GM23338 (cell line): ENCODE results near the gene VSTM2L. TPM values are rescaled to one million over a fixed set of nuclear protein-coding genes. Genes with fewer than 3 reads are reported as not detected.

Source experiments
- ATAC-seq: fragments of 200-7000 bp; cut with Tn5 transposase; 3 replicates; pipeline ENCODE4 v1.9.1; 2020
- DNase-seq: peaks from one replicate; pipeline ENCODE4 v3.0.0-alpha.2; 2015; ENCODE audit warnings: low spot score
- H2AFZ ChIP-seq: fragments of 200-600 bp; sonication (generic); 2 replicates; pipeline ENCODE4 v1.8.0; 2016; ENCODE audit warnings: antibody characterized with exemption, mild to moderate bottlenecking, moderate library complexity
- H3F3A ChIP-seq: fragments of 200-600 bp; sonication (generic); replicated peaks from 2 replicates; pipeline ENCODE4 v1.8.0; 2017; ENCODE audit warnings: antibody characterized with exemption, mixed run types, low read depth
- H3K27ac ChIP-seq: fragments of 200-600 bp; sonication (generic); 2 replicates; pipeline ENCODE4 v1.6.1; 2016; ENCODE audit warnings: low read depth
- H3K27me3 ChIP-seq: fragments of 200-600 bp; sonication (generic); 2 replicates; pipeline ENCODE4 v1.8.0; 2016; ENCODE audit warnings: mild to moderate bottlenecking, mixed run types, moderate library complexity; ENCODE audit not compliant: insufficient read depth
- H3K36me3 ChIP-seq: fragments of 200-600 bp; sonication (generic); 2 replicates; pipeline ENCODE4 v1.8.0; 2016; ENCODE audit warnings: mild to moderate bottlenecking; ENCODE audit not compliant: insufficient read depth
- H3K4me1 ChIP-seq: fragments of 200-600 bp; sonication (generic); 2 replicates; pipeline ENCODE4 v1.8.0; 2016; ENCODE audit warnings: mild to moderate bottlenecking, moderate library complexity; ENCODE audit not compliant: insufficient read depth
- H3K4me2 ChIP-seq: fragments of 200-600 bp; sonication (generic); 2 replicates; pipeline ENCODE4 v1.7.1; 2017; ENCODE audit warnings: mixed run types
- H3K4me3 ChIP-seq: fragments of 200-600 bp; sonication (generic); 2 replicates; pipeline ENCODE4 v1.6.1; 2016; ENCODE audit warnings: mixed run types
- H3K79me2 ChIP-seq: fragments of 200-600 bp; sonication (generic); replicated peaks from 2 replicates; pipeline ENCODE4 v1.8.0; 2017; ENCODE audit warnings: mild to moderate bottlenecking; ENCODE audit not compliant: insufficient read depth
- H3K9me2 ChIP-seq: fragments of 200-600 bp; sonication (generic); 2 replicates; pipeline ENCODE4 v1.8.0; 2017; ENCODE audit not compliant: insufficient read depth
- H4K20me1 ChIP-seq: fragments of 200-600 bp; sonication (generic); replicated peaks from 2 replicates; pipeline ENCODE4 v1.8.0; 2017; ENCODE audit warnings: mild to moderate bottlenecking; ENCODE audit not compliant: insufficient read depth
- H3K27ac Mint-ChIP-seq: 2 replicates; pipeline ENCODE4 v1.8.0; 2020; ENCODE audit warnings: inconsistent platforms, mild to moderate bottlenecking, moderate library complexity, mixed read lengths
- H3K27me3 Mint-ChIP-seq: 3 replicates; pipeline ENCODE4 v1.8.0; 2022; ENCODE audit warnings: low read depth, mild to moderate bottlenecking, moderate library complexity, mixed read lengths, inconsistent platforms; ENCODE audit not compliant: insufficient read depth, poor library complexity
- H3K36me3 Mint-ChIP-seq: 3 replicates; pipeline ENCODE4 v1.8.0; 2021; ENCODE audit warnings: low read depth, mild to moderate bottlenecking, inconsistent platforms, moderate library complexity, mixed read lengths
- H3K4me1 Mint-ChIP-seq: 3 replicates; pipeline ENCODE4 v1.8.0; 2020; ENCODE audit warnings: mild to moderate bottlenecking, inconsistent platforms, mixed read lengths
- H3K4me3 Mint-ChIP-seq: 3 replicates; pipeline ENCODE4 v1.8.0; 2021; ENCODE audit warnings: moderate library complexity, mild to moderate bottlenecking, inconsistent platforms, mixed read lengths
- H3K9me3 Mint-ChIP-seq: 3 replicates; pipeline ENCODE4 v1.8.0; 2020; ENCODE audit warnings: moderate library complexity, mild to moderate bottlenecking, inconsistent platforms, mixed read lengths
- CREB1 ChIP-seq: fragments of 250-450 bp; sonication (Bioruptor Pico); IDR thresholded peaks from 2 replicates; pipeline ENCODE4 v1.5.0; 2020; ENCODE audit warnings: low read depth, mild to moderate bottlenecking, moderate library complexity
- CTCF ChIP-seq, 2 experiments: fragments of 200-600 bp in 1 of 2; sonication (generic) in 1 of 2; conservative IDR thresholded peaks; 2 replicates each; pipeline versions ENCODE4 v1.5.1 to v1.6.1; 2016 to 2017; ENCODE audit warnings: antibody characterized with exemption in 2 of 2, low read depth in 2 of 2, mild to moderate bottlenecking in 2 of 2, moderate library complexity in 1 of 2
- EZH2 ChIP-seq: fragments of 200-600 bp; sonication (generic); IDR thresholded peaks from one replicate; pipeline ENCODE4 v1.8.0; 2017; ENCODE audit warnings: antibody characterized with exemption, mild to moderate bottlenecking, low read depth; ENCODE audit not compliant: unreplicated experiment
- EZH2phosphoT487 ChIP-seq: fragments of 200-600 bp; sonication (generic); IDR thresholded peaks from one replicate; pipeline ENCODE4 v1.8.1; 2018; ENCODE audit warnings: antibody characterized with exemption; ENCODE audit not compliant: unreplicated experiment
- JUNB ChIP-seq: IDR thresholded peaks from one replicate; pipeline ENCODE4 v1.6.1; 2016; ENCODE audit warnings: antibody characterized with exemption; ENCODE audit not compliant: unreplicated experiment
- NANOG ChIP-seq: IDR thresholded peaks from 2 replicates; pipeline ENCODE4 v1.6.1; 2016; ENCODE audit warnings: antibody characterized with exemption, borderline replicate concordance
- POLR2AphosphoS5 ChIP-seq: IDR thresholded peaks from 2 replicates; pipeline ENCODE4 v1.6.1; 2016; ENCODE audit warnings: antibody characterized with exemption, low read depth
- REST ChIP-seq: IDR thresholded peaks from one replicate; pipeline ENCODE4 v1.6.1; 2018; ENCODE audit warnings: antibody characterized with exemption; ENCODE audit not compliant: unreplicated experiment
- STAT1 ChIP-seq: IDR thresholded peaks from one replicate; pipeline ENCODE4 v1.6.1; 2016; ENCODE audit warnings: antibody characterized with exemption; ENCODE audit not compliant: unreplicated experiment
- ZNF114 ChIP-seq: fragments of 250-450 bp; sonication (Bioruptor Pico); IDR thresholded peaks from 2 replicates; pipeline ENCODE4 v1.5.0; 2020; ENCODE audit warnings: mild to moderate bottlenecking, moderate library complexity
- ZNF331 ChIP-seq: fragments of 250-450 bp; sonication (Bioruptor Pico); IDR thresholded peaks from 2 replicates; pipeline ENCODE4 v1.5.0; 2020; ENCODE audit warnings: low read depth, mild to moderate bottlenecking, moderate library complexity
- polyA plus RNA-seq: library from polyadenylated mRNA; unstranded; fragments of >200 nt; fragmentation: Nextera tagmentation; extraction: Ambion mirVana; gene quantifications from 2 replicates; pipeline ENCODE4 v1.2.1, GENCODE V29; 2016
- total RNA-seq: library from RNA; depleted of rRNA; stranded (reverse); fragments of >200 nt; shearing (Covaris generic); gene quantifications from 2 replicates; pipeline ENCODE4 v1.2.3, GENCODE V29; 2014
- TF ChIP-seq, protein P1 (sequence below): fragments of 250-450 bp; sonication (Bioruptor Pico); IDR thresholded peaks from 2 replicates; pipeline ENCODE4 v1.5.0; 2020; ENCODE audit warnings: mild to moderate bottlenecking, moderate library complexity
- TF ChIP-seq, protein P2 (sequence below): IDR thresholded peaks from 2 replicates; pipeline ENCODE4 v1.6.1; 2016; ENCODE audit warnings: antibody characterized with exemption

The VSTM2L gene
- total and polyA plus RNA-seq, 2 experiments from 2014 or later: 0.60 to 1.9 TPM

DNA sequence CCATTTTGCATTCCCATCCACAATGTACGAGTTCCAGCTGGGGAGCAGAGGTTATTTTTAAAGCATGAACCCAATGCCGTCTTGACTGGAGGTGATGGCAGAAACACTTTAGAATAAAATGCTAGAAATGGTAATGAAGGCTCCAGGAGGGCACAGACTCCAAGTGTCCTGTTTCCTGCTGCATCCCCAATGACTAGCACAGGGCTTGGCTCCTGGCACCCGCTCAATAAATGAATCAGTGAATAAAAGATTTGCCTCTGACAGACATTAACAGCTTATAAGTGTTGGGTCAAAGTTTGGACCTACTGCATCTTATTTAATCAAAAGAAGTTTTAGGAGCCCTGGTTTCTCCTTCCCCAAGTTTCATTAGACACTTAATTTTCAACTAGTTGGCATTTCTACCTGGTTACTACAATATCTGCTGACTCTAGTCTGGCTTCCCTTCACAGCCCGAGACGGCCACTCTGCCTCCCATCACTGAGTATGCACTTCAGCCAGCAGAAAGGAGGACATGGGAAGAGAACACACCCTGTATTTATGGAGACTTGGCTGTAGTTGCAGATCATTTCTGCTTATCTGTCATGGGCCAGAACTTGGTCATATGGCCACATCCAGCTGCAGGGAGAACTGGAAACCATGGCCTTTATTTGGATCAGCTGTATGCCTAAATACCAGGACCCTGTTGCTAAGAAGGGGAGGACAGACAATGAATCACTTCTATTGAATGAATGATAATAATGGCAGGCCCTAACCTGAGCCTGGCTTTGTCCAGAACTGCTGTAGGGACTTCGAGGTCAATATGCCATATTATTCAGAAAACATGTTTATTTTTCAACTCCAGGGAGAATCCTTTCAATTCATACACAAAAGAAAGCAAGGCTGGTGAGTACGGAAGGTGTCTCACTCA is 67.3 kb downstream of the VSTM2L start:
- Mint-ChIP-seq H3K36me3 (peaks cover 19% of the 10 kb centered on the region), H3K4me3 (no peak overlapping the region; the same call in 2 of the 3 replicates), H3K27ac (no peak overlapping the region), H3K27me3 (peaks cover 5% of the 10 kb centered on the region), H3K4me1 (peaks cover 41% of the 10 kb centered on the region), H3K9me3 (peaks cover 33% of the 10 kb centered on the region)
- no peaks in the 10 kb centered on the region for H4K20me1 ChIP-seq
- H3K4me1 ChIP-seq: peaks cover 44% of the 10 kb centered on the region
- H2AFZ ChIP-seq: no peak overlapping the region
- H3K4me3 ChIP-seq: no peak overlapping the region
- DNase-seq (no peak), ATAC-seq (no peak)
- H3K27ac ChIP-seq: no peak overlapping the region
- H3F3A ChIP-seq: no peaks in the 10 kb centered on the region; the same call in 1 of the 2 replicates
- TF ChIP-seq POLR2AphosphoS5 (no peak), NANOG (no peak), EZH2phosphoT487 (no peak), CREB1 (CRISPR knock-in tag) (no peak), EZH2 (no peak), REST (no peak), CTCF (conservative IDR thresholded peaks at IDR 0.05; ENCODE audit: low read depth in 2 of 2) (no peak), JUNB (no peak), STAT1 (no peak), ZNF331 (CRISPR knock-in tag) (no peak), ZNF114 (CRISPR knock-in tag) (no peak)
- TF ChIP-seq, protein P1, sequence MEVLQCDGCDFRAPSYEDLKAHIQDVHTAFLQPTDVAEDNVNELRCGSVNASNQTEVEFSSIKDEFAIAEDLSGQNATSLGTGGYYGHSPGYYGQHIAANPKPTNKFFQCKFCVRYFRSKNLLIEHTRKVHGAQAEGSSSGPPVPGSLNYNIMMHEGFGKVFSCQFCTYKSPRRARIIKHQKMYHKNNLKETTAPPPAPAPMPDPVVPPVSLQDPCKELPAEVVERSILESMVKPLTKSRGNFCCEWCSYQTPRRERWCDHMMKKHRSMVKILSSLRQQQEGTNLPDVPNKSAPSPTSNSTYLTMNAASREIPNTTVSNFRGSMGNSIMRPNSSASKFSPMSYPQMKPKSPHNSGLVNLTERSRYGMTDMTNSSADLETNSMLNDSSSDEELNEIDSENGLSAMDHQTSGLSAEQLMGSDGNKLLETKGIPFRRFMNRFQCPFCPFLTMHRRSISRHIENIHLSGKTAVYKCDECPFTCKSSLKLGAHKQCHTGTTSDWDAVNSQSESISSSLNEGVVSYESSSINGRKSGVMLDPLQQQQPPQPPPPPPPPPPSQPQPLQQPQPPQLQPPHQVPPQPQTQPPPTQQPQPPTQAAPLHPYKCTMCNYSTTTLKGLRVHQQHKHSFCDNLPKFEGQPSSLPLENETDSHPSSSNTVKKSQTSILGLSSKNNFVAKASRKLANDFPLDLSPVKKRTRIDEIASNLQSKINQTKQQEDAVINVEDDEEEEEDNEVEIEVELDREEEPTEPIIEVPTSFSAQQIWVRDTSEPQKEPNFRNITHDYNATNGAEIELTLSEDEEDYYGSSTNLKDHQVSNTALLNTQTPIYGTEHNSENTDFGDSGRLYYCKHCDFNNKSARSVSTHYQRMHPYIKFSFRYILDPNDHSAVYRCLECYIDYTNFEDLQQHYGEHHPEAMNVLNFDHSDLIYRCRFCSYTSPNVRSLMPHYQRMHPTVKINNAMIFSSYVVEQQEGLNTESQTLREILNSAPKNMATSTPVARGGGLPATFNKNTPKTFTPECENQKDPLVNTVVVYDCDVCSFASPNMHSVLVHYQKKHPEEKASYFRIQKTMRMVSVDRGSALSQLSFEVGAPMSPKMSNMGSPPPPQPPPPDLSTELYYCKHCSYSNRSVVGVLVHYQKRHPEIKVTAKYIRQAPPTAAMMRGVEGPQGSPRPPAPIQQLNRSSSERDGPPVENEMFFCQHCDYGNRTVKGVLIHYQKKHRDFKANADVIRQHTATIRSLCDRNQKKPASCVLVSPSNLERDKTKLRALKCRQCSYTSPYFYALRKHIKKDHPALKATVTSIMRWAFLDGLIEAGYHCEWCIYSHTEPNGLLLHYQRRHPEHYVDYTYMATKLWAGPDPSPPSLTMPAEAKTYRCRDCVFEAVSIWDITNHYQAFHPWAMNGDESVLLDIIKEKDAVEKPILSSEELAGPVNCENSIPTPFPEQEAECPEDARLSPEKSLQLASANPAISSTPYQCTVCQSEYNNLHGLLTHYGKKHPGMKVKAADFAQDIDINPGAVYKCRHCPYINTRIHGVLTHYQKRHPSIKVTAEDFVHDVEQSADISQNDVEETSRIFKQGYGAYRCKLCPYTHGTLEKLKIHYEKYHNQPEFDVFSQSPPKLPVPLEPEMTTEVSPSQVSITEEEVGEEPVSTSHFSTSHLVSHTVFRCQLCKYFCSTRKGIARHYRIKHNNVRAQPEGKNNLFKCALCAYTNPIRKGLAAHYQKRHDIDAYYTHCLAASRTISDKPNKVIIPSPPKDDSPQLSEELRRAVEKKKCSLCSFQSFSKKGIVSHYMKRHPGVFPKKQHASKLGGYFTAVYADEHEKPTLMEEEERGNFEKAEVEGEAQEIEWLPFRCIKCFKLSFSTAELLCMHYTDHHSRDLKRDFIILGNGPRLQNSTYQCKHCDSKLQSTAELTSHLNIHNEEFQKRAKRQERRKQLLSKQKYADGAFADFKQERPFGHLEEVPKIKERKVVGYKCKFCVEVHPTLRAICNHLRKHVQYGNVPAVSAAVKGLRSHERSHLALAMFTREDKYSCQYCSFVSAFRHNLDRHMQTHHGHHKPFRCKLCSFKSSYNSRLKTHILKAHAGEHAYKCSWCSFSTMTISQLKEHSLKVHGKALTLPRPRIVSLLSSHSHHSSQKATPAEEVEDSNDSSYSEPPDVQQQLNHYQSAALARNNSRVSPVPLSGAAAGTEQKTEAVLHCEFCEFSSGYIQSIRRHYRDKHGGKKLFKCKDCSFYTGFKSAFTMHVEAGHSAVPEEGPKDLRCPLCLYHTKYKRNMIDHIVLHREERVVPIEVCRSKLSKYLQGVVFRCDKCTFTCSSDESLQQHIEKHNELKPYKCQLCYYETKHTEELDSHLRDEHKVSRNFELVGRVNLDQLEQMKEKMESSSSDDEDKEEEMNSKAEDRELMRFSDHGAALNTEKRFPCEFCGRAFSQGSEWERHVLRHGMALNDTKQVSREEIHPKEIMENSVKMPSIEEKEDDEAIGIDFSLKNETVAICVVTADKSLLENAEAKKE (CRISPR knock-in tag): no peak
- TF ChIP-seq, protein P2, sequence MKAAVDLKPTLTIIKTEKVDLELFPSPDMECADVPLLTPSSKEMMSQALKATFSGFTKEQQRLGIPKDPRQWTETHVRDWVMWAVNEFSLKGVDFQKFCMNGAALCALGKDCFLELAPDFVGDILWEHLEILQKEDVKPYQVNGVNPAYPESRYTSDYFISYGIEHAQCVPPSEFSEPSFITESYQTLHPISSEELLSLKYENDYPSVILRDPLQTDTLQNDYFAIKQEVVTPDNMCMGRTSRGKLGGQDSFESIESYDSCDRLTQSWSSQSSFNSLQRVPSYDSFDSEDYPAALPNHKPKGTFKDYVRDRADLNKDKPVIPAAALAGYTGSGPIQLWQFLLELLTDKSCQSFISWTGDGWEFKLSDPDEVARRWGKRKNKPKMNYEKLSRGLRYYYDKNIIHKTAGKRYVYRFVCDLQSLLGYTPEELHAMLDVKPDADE: no peak
- H3K9me2 ChIP-seq: no peaks in the 10 kb centered on the region
- H3K79me2 ChIP-seq: no peaks in the 10 kb centered on the region
- peaks cover 14% of the 10 kb centered on the region; the same call in 1 of the 2 replicates for H3K27me3 ChIP-seq
- no peaks in the 10 kb centered on the region; the same call in 1 of the 2 replicates for H3K36me3 ChIP-seq
- H3K4me2 ChIP-seq: no peak overlapping the region
